Neural cell (in vitro differentiated cells): ENCODE data around the gene JAKMIP3.

Experiments used
- EP300 ChIP-seq: fragments of 450-650 bp; conservative IDR thresholded peaks from 2 replicates; pipeline ENCODE4 v1.6.1; 2014; ENCODE audit warnings: antibody characterized with exemption, mild to moderate bottlenecking, moderate library complexity; ENCODE audit not compliant: poor library complexity, severe bottlenecking
- EZH2 ChIP-seq: fragments of 200-600, 300-800 bp; shearing (Covaris generic), sonication (generic); IDR thresholded peaks from 2 replicates; pipeline ENCODE4 v1.6.1; 2014; ENCODE audit warnings: antibody characterized with exemption, low read length, borderline replicate concordance, mild to moderate bottlenecking; ENCODE audit not compliant: insufficient read depth, poor library complexity, severe bottlenecking
- MXI1 ChIP-seq: fragments of 450-650 bp; conservative IDR thresholded peaks from 2 replicates; pipeline ENCODE4 v1.6.1; 2014; ENCODE audit warnings: antibody characterized with exemption, mild to moderate bottlenecking; ENCODE audit not compliant: poor library complexity, severe bottlenecking
- POLR2AphosphoS5 ChIP-seq: IDR thresholded peaks from 2 replicates; pipeline ENCODE4 v1.6.1; 2012
- TF ChIP-seq, protein P1 (sequence below): fragments of 450-650 bp; IDR thresholded peaks from 2 replicates; pipeline ENCODE4 v1.5.1; 2014; ENCODE audit warnings: antibody characterized with exemption, mild to moderate bottlenecking, moderate library complexity; ENCODE audit not compliant: poor library complexity, severe bottlenecking

DNA sequence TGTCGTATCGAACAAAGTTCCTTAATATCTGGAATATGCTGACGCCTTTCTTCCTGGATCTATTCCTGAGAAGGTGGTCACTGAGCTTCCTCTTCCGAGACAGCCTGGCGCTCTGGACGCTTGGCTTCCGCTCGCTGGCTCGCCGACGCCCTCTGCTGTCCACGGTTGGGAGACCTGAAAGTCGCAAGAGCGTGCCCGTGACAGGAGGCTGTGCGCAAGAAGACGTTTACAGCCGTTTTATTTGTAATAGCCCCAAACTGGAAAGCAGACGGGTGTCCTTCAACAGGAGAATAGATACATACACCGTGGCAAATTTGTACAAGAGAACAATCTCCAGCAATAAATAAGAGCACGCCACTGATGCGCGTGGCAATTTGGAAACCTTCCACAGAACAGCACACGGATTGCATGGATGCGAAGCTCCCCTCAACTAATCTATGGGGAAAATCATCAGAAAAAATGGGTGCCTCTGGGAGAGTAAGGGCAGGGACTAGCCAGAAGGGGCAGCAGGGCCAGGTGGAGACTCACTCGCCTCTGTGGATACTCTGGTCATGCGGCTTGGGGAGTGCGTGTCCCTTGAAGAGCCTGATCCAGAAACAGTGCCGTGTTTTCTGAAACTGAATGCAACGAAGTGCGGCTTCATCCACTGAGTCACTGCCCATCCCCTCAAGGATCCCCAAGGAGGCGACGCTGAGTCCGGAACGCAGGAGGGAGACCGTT is 42.5 kb upstream of the JAKMIP3 start:
- TF ChIP-seq MXI1 (no peak), EZH2 (no peak), POLR2AphosphoS5 (no peak), EP300 (no peak)
- TF ChIP-seq, protein P1, sequence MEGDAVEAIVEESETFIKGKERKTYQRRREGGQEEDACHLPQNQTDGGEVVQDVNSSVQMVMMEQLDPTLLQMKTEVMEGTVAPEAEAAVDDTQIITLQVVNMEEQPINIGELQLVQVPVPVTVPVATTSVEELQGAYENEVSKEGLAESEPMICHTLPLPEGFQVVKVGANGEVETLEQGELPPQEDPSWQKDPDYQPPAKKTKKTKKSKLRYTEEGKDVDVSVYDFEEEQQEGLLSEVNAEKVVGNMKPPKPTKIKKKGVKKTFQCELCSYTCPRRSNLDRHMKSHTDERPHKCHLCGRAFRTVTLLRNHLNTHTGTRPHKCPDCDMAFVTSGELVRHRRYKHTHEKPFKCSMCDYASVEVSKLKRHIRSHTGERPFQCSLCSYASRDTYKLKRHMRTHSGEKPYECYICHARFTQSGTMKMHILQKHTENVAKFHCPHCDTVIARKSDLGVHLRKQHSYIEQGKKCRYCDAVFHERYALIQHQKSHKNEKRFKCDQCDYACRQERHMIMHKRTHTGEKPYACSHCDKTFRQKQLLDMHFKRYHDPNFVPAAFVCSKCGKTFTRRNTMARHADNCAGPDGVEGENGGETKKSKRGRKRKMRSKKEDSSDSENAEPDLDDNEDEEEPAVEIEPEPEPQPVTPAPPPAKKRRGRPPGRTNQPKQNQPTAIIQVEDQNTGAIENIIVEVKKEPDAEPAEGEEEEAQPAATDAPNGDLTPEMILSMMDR = peak; percentile 72
